ENCODE measurements around the gene FKBP6.
"Not testable (repeated sequence)": the region's sequence is repeated elsewhere in the genome, so short reads cannot be mapped to it uniquely, and the experiment has no call there.

- TF ChIP-seq CTCF (IDR thresholded peaks at IDR 0.05); FOXJ3 (CRISPR knock-in tag; IDR thresholded peaks at IDR 0.05; ENCODE audit: borderline replicate concordance); USF2 (CRISPR knock-in tag; IDR thresholded peaks at IDR 0.05); FOXP1 (CRISPR knock-in tag; IDR thresholded peaks at IDR 0.05; ENCODE audit: borderline replicate concordance): not testable (repeated sequence)
These were observed 16.5 kb upstream of the FKBP6 start for GRCh38 chr7:73311421-73311820.

Measured in WTC11 (cell line).